Renal pelvis (tissue), 4 donors: ENCODE results near the gene MITF. TPM values are rescaled to one million over a fixed set of nuclear protein-coding genes. Genes with fewer than 3 reads are reported as not detected.
"Not testable (repeated sequence)": the region's sequence is repeated elsewhere in the genome, so short reads cannot be mapped to it uniquely, and the experiment has no call there.

Experiments used
- DNase-seq: peaks from one replicate; pipeline ENCODE4 v3.0.0-alpha.2; 2013
- polyA plus RNA-seq, 3 donors: library from polyadenylated mRNA; unstranded; fragments of 120-200 nt; gene quantifications; one replicate each; pipeline ENCODE4 v1.2.1, GENCODE V29; 2013; ENCODE audit not compliant: insufficient read length in 3 of 3

Gene MITF
- polyA plus RNA-seq, 3 donors: 35.5 to 51.3 (median 40.4) TPM

DNA sequence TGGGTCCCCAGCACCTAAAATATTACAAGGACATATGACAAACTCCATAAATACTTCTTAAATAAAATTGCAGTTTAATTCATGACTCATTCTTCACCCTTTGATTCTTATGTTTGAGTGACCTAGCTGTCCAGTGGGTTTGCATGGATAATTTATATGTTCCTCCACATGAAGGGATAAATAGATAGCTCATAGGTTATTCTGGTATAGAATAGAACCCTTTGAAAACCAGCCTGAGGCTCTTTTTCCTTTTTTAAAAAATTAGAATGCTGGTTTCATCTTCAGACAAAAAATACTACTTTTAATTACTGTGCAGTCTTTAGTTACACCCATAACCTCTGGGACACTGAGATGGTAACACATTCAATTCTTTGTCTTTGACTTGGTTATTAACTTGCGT, 163.1 kb downstream of the MITF start:
- no peak for DNase-seq

DNA sequence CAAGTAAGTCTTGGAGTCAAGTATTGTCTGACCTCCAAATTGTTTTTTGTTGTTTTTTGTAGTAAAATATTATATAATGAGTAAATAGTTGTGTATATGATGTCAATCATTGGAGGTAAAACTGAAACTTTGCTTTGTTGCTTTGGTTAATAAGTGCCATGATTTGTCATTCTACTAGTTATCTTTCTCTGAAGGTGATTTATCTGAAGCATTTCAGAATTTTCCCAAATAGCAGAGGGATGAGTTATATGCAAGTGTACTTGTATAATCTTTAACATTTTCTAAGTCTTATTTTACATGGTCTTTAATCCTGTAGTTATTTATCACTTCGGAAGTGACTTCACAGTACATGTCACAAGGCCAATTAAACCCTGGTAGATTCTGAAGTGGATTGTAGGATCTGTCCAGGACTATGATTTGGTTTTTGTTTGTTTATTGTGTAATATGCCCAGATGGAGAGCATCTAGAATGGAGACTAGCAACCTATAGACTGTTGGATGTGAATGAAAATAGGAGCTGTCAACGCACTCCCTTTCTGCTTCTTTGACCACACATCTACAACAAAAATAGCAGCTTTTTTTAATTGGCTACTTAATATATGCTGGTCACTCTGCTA, 167.2 kb downstream of the MITF start:
- no peak for DNase-seq

DNA sequence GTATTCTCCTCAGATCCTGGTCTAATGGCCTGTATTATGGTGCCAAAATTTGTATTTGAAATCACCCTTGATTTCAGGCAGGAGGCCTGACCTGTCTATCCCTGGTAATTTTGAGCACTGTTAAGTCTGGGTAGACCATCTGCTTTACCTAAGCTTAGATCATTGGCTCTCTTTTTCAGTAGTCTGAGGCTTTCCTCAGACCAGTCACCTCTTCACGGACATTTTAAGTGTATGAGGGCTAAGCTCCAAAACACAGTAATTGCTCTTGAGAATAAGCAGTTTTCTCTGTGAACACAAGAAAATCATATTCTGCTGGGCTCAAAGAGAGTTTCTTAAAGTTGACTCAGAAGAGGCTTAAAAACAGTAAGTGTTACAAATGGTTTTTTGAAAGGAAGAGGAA, 168.3 kb downstream of the MITF start:
- DNase-seq: no peak

DNA sequence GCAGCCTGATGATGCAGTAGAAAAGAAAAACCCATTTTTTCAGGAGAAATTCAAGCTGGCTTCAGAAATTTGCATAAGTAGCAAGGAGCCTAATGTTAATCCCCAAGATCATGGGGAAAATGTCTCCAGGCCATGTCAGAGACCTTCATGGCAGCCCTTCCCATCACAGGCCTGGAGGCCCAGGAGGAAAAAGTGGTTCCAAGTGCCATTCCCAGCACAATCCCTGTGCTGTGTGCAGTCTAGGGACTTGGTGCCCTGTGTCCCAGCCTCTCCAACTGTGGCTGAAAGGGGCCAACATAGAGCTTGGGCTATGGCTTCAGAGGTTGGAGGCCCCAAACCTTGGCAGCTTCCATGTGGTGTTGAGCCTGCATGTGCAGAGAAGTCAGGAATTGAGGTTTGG, 170.6 kb downstream of the MITF start:
- not testable (repeated sequence) for DNase-seq

- DNase-seq: no peak
These were observed 174.2 kb downstream of the MITF start for GRCh38 chr3:69913422-69913821.

- DNase-seq: no peak
These were observed 175.1 kb downstream of the MITF start for GRCh38 chr3:69914395-69914794.

- no peak for DNase-seq
These were observed 176.5 kb downstream of the MITF start for GRCh38 chr3:69915726-69916125.

DNA sequence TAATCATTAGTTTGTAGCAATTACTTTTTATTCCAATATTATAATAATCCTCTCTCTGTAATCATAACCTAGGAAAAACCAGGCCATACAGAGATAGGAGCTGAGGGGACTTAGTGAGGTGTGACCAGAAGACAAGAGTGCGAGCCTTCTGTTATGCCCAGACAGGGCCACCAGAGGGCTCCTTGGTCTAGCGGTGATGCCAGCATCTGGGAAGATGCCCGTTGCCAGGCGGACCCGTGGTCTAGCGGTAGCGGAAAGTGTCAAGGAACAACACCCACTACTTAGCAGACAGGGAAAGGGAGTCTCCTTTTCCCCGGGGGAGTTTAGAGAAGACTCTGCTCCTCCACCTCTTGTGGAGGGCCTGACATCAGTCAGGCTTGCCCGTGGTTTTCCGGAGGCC, 180.7 kb downstream of the MITF start:
- not testable (repeated sequence) for DNase-seq

GRCh38 chr3:69921651-69922050, 182.4 kb downstream of the MITF start:
- no peak for DNase-seq

DNA sequence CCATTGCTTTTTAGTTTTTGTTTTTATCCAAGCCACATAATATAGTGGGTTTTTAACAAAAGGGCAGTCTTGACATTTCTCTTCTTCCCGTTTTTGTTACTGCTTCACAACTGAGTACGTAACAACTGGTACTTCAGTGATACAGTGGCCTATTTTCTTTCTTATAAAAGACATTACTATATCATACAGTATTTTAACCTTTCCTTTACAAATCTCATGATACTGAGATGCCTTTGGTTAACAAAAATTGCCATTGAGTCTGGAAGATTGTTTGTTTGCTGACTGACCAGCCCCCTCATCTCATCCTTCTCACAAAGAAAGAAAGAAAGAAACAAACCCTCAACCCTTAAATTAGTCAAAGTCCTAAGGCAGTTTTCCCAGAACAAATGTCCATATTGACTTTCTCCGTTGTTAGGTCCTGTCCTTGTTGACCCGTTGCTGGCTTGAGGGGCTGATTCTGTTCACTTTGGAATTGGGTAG, 183.3 kb downstream of the MITF start:
- no peak for DNase-seq

GRCh38 chr3:69925506-69925905, 186.2 kb downstream of the MITF start:
- no peak for DNase-seq

- no peak for DNase-seq
These were observed 187.1 kb downstream of the MITF start for GRCh38 chr3:69926385-69926784.

GRCh38 chr3:69927571-69927970, 188.3 kb downstream of the MITF start:
- no peak for DNase-seq

DNA sequence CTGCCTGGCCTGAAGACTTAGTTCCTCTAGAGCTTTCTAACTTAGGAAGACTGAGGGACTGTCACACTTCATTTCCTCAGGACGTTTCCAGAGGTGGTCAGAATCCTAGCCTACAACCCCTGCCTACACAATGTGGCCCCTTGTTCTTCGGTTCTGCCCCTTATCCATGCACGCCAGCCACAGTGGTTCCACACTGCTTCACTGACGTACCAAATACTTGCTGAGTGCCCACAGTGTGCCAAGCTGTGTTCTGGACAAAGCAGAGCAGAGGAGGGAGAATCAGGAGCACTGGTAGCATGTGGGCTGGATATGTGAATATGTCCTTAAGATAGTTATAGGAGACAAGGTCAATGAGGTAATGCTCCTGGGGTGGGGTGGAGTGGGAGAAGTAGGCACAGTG, 189.8 kb downstream of the MITF start:
- no peak for DNase-seq

DNA sequence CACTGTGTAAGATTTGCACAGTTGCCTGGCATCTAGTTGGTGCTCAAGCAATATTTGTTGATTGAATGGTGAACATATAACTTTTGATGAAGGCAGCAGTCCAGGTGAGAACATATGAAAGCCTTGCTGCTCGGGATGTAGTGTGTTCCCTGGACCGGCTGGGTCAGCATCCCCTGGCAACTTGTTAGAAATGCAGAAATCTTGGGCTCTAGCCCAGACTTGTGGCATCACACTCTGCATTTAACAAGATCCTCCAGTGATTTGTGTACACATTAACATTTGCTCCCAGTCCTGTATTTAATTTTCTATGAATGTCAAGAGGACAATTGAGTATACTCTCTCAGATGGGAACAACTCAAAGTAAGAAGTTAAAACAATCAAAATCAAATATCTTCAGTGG, 191.3 kb downstream of the MITF start:
- DNase-seq: no peak

GRCh38 chr3:69932087-69932486, 192.8 kb downstream of the MITF start:
- DNase-seq: no peak

GRCh38 chr3:69932501-69932900, 193.2 kb downstream of the MITF start:
- no peak for DNase-seq

DNA sequence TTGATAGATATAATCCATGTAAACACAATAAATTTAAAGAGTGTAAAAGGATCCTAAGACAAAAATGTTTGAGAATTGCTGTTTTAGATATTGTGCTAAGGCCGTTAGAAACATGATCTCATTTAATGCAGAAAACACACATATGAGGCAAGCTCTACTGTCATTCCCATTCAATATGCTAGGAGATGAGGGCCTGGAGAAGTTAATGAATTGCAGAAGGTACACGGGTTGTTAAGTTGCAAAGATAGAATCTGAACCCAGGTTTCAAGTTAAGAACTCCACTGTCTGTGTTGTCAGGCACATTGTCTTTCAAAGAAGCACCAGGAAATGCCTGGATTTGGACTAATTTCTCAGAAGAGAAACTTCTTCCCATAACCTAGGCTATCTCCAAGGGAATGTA, 195.1 kb downstream of the MITF start:
- DNase-seq: no peak

GRCh38 chr3:69936266-69936665, 197.0 kb downstream of the MITF start:
- DNase-seq: no peak

DNA sequence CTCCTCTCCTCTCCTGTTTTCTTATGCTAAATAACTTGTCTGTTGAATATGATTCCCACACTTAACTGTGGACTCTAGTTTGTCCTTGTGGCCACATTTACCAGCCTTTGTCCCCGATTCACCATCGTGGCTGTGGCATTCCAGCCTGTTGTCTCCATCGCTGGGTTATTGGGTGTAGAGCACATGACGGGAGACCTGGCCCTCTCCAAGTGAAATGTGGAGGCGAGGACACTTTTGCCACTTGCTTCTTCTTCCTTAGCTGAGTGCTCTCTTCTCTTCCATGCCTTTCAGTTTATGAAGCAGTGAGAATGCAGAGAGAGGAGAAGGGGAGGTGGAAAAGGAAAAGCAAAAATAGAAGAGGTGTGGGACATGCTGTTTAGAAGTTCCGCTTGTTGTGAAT, 198.8 kb downstream of the MITF start:
- no peak for DNase-seq

- DNase-seq: no peak
These were observed 199.7 kb downstream of the MITF start for GRCh38 chr3:69938931-69939330.

GRCh38 chr3:69941037-69941436, 201.8 kb downstream of the MITF start:
- DNase-seq: no peak

DNA sequence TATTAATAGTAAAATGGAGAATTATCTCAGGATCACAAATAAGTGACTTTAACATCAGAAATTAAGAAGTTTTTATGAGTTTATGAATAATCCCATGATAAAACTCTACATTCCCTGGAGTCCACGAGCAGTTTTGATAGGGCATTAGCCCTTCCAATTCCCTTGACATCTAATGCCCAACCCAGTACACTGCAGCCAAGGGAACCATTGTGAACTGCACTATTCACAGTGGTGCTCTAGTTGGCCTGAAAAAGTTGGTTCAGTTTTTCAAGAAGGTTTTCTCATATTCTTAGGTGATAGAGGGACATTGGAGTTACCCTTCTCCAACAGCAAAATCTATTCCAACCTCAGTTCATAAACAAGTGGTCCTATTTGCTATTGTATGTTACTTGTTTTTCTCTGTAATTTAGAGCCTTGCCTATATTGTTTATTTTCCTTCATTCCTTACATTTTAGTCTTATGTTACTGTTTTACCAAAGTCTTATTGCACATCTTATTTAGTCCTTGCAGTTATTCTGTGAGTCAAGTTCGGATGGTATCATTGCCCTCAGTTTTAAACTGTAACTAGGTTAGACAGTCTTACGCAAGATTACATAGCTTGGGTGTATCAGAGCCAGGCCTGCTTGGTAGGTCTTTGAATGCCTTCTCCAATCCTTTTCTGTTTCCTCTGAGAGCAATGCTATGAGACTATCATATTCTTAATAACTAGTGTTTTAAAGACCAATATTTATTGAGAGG, 202.3 kb downstream of the MITF start:
- no peak for DNase-seq
